OCI-LY1 (cell line): ENCODE measurements around the gene FAM20C.

Experiments
- H2AFZ ChIP-seq: fragments of 200-600 bp; sonication (generic), shearing (Covaris generic); 2 replicates; pipeline ENCODE4 v1.6.0; 2014; ENCODE audit warnings: antibody characterized with exemption, mild to moderate bottlenecking, low read length
- H3F3A ChIP-seq: fragments of 200-600 bp; sonication (generic), shearing (Covaris generic); 2 replicates; pipeline ENCODE4 v1.6.0; 2014; ENCODE audit warnings: mild to moderate bottlenecking, antibody characterized with exemption, low read length, moderate library complexity; ENCODE audit not compliant: insufficient read depth
- H3K27ac ChIP-seq: fragments of 200-600 bp; sonication (generic); 2 replicates; pipeline ENCODE4 v1.5.1; 2014; ENCODE audit warnings: low read length, mixed run types, mild to moderate bottlenecking, low read depth; ENCODE audit not compliant: poor library complexity, severe bottlenecking
- H3K27me3 ChIP-seq: fragments of 200-600 bp; sonication (generic); 2 replicates; pipeline ENCODE4 v1.6.0; 2014; ENCODE audit warnings: antibody characterized with exemption, mild to moderate bottlenecking, low read length, moderate library complexity; ENCODE audit not compliant: insufficient read depth
- H3K36me3 ChIP-seq: fragments of 200-600 bp; sonication (generic); 2 replicates; pipeline ENCODE4 v1.6.1; 2014; ENCODE audit warnings: mild to moderate bottlenecking, antibody characterized with exemption, low read length, moderate library complexity, mixed read lengths; ENCODE audit not compliant: insufficient read depth
- H3K4me1 ChIP-seq: fragments of 200-600 bp; sonication (generic); 2 replicates; pipeline ENCODE4 v1.5.1; 2014; ENCODE audit warnings: mild to moderate bottlenecking, low read length, moderate library complexity; ENCODE audit not compliant: insufficient read depth, severe bottlenecking
- H3K4me2 ChIP-seq: fragments of 200-600 bp; sonication (generic), shearing (Covaris generic); 2 replicates; pipeline ENCODE4 v1.6.1; 2014; ENCODE audit warnings: low read length
- H3K4me3 ChIP-seq: fragments of 200-600 bp; sonication (generic); 2 replicates; pipeline ENCODE4 v1.5.1; 2014; ENCODE audit warnings: low read length, low read depth, mild to moderate bottlenecking, mixed read lengths; ENCODE audit not compliant: poor library complexity, severe bottlenecking
- H3K79me2 ChIP-seq: fragments of 200-600 bp; shearing (Covaris generic); 2 replicates; pipeline ENCODE4 v1.6.1; 2016; ENCODE audit warnings: mixed run types, low read length, mixed read lengths; ENCODE audit not compliant: insufficient read depth
- H3K9ac ChIP-seq: fragments of 200-600 bp; sonication (generic), shearing (Covaris generic); 2 replicates; pipeline ENCODE4 v1.6.1; 2014; ENCODE audit warnings: mild to moderate bottlenecking, low read length, mixed read lengths
- H3K9me2 ChIP-seq: fragments of 200-600 bp; sonication (generic), shearing (Covaris generic); 2 replicates; pipeline ENCODE4 v1.6.1; 2014; ENCODE audit warnings: low read depth, mild to moderate bottlenecking, low read length, mixed read lengths
- H3K9me3 ChIP-seq: fragments of 200-600 bp; shearing (Covaris generic); 2 replicates; pipeline ENCODE4 v1.6.1; 2014; ENCODE audit warnings: low read length, mixed read lengths
- H4K20me1 ChIP-seq: fragments of 200-600 bp; sonication (generic), shearing (Covaris generic); 2 replicates; pipeline ENCODE4 v1.6.0; 2016; ENCODE audit warnings: mild to moderate bottlenecking, low read length; ENCODE audit not compliant: insufficient read depth
- EZH2 ChIP-seq: fragments of 200-600 bp; sonication (generic), shearing (Covaris generic); IDR thresholded peaks from 2 replicates; pipeline ENCODE4 v1.8.0; 2017; ENCODE audit warnings: borderline replicate concordance, mixed run types, mild to moderate bottlenecking, antibody characterized with exemption, low read length, moderate library complexity, mixed read lengths
- TF ChIP-seq, protein P1 (sequence below): fragments of 200-600 bp; sonication (generic), shearing (Covaris generic); IDR thresholded peaks from 2 replicates; pipeline ENCODE4 v1.5.1; 2017; ENCODE audit warnings: mild to moderate bottlenecking, antibody characterized with exemption, low read length, moderate library complexity, mixed read lengths

FAM20C gene

DNA sequence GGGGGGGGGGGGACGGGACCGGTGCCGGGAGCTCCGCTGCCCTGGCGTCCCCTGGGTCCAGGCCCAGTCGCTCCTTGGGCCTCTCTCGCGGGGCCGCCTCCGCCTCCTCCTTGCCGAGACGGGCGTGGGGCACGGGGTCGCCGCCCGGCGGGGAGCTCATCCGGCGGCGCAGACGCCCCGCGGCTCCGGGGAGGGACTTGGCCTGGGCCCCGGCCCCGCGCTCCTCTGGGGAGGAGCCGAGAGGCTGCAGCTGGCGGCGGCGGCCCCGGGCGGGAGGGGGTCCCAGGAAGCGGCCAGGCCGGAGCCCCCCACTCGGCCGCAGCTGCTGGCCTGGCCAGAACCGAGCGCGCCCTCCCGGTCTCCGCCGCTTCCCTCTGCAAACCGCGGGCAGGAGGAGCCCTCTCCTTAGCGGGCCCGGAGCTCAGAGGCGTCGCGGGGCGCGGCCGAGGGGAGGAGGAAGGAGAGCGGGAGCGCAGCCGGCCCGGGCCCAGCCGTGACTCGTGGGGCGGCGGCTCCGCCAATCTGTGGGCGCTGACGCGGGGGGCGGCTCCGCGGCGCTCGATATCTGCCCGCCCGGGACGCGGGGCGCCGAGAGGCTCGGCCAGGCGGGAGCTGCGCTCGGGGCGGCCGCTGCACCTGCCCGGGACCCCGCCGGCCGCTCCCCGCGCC, at the start of gene FAM20C:
FAM20C (plus strand) TSS at position 591 of the 669 bp plus-strand sequence. CDS start 629 bp downstream, outside the sequence.
- Histone ChIP-seq H3K36me3 (no peaks in the 10 kb centered on the region), H3K4me2 (no peak within 1 kb of the TSS), H3K9ac (no peak within 1 kb of the TSS), H2AFZ (no peak within 1 kb of the TSS), H3K4me3 (no peak within 1 kb of the TSS), H3K4me1 (no peaks in the 10 kb centered on the region), H3F3A (no peaks in the 10 kb centered on the region), H3K9me2 (no peaks in the 10 kb centered on the region), H3K9me3 (no peaks in the 10 kb centered on the region), H4K20me1 (no peaks in the 10 kb centered on the region), H3K27me3 (no peaks in the 10 kb centered on the region), H3K27ac (no peak within 1 kb of the TSS), H3K79me2 (no peaks in the 10 kb centered on the region)
- no peak for TF ChIP-seq EZH2
- TF ChIP-seq, protein P1, sequence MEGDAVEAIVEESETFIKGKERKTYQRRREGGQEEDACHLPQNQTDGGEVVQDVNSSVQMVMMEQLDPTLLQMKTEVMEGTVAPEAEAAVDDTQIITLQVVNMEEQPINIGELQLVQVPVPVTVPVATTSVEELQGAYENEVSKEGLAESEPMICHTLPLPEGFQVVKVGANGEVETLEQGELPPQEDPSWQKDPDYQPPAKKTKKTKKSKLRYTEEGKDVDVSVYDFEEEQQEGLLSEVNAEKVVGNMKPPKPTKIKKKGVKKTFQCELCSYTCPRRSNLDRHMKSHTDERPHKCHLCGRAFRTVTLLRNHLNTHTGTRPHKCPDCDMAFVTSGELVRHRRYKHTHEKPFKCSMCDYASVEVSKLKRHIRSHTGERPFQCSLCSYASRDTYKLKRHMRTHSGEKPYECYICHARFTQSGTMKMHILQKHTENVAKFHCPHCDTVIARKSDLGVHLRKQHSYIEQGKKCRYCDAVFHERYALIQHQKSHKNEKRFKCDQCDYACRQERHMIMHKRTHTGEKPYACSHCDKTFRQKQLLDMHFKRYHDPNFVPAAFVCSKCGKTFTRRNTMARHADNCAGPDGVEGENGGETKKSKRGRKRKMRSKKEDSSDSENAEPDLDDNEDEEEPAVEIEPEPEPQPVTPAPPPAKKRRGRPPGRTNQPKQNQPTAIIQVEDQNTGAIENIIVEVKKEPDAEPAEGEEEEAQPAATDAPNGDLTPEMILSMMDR, result no peak

DNA sequence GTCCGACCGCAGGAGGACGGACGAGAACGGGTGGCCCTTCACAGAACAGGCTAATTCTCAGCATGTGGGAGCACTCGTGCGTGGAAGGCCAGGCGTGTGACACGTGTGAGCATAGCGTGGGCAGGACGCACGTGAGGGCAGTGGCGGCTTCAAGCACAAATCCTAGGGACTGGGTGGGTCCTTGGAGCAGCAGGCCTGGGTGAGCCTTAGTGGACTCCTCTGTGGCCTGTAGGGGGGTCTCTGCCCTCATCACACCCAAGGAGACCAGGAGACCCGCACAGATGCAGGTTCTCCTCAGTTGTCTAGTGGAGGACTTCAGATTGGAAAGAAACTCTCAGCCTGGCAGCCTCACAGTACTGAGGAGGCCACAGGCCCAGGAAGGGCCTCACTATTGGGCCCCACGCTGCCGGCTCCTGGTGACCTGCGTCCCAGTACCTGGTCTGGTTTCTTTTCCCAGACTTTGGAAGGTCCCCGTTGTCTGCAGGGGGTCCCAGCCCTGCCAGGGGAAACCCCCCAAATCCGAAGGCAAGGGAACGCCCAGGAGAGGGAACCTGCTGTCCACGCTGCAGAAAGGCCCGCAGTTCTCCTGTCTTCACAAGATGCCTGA, 49.1 kb upstream of the FAM20C start:
- H3K36me3 ChIP-seq, result no peaks in the 10 kb centered on the region

DNA sequence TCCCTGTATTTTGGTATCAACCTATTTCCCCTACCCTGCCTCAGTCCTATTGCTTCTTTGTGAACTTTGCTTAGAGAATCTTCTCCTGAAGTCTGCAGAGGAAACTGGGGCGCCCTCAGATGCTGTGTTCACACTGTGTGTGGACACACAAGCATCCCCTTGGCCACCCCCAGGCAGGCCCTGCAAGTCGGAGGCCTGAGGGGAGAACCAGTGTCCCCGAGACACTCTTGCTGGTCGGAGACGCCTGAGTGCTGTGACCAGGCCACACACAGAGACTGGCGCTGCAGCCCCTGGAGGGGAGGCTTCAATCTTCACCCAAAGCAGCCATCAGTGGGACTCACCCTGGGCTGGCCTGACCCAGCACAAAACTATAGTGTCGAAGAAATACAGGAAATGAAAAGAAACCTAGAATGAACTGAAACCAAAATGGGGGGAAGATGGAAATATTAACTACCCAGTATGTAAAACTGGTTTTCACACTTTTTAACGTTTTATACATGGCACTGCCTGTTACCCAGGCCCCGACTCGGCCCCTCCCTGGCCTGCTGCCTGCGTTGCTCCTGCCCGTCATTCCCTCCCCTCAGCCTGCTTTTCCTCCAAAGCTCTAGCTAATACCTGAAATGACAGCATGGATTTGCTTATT, 48.4 kb upstream of the FAM20C start:
- H3K4me3 ChIP-seq, result no peak overlapping the region
- H3K9me3 ChIP-seq, result no peaks in the 10 kb centered on the region
- no peak overlapping the region for H2AFZ ChIP-seq
- TF ChIP-seq, protein P1, result no peak
- TF ChIP-seq EZH2, result no peak
- H3K79me2 ChIP-seq, result no peaks in the 10 kb centered on the region
- no peak overlapping the region for H3K27ac ChIP-seq
- no peaks in the 10 kb centered on the region for H3K9me2 ChIP-seq
- H3K4me1 ChIP-seq, result no peaks in the 10 kb centered on the region
- no peaks in the 10 kb centered on the region for H3F3A ChIP-seq
- no peaks in the 10 kb centered on the region for H3K36me3 ChIP-seq
- H3K4me2 ChIP-seq, result no peak overlapping the region
- no peak overlapping the region for H3K9ac ChIP-seq
- no peaks in the 10 kb centered on the region for H4K20me1 ChIP-seq
- H3K27me3 ChIP-seq, result peaks cover 3% of the 10 kb centered on the region; the same call in 1 of the 2 replicates

More for the DNA sequence above, 49.1 kb upstream of the FAM20C start:
- no peak overlapping the region for H3K4me2 ChIP-seq
- no peak overlapping the region for H3K9ac ChIP-seq
- H3K27ac ChIP-seq, result no peak overlapping the region
- no peaks in the 10 kb centered on the region for H3K9me2 ChIP-seq
- no peaks in the 10 kb centered on the region for H3K9me3 ChIP-seq
- no peaks in the 10 kb centered on the region for H3F3A ChIP-seq
- H3K27me3 ChIP-seq, result peaks cover 3% of the 10 kb centered on the region; the same call in 1 of the 2 replicates
- no peaks in the 10 kb centered on the region for H3K4me1 ChIP-seq
- H3K79me2 ChIP-seq, result no peaks in the 10 kb centered on the region
- H3K4me3 ChIP-seq, result no peak overlapping the region
- H2AFZ ChIP-seq, result no peak overlapping the region
- no peak for TF ChIP-seq EZH2
- TF ChIP-seq, protein P1, result no peak
- no peaks in the 10 kb centered on the region for H4K20me1 ChIP-seq
